ENCODE results near the gene SSBP3.

DNA sequence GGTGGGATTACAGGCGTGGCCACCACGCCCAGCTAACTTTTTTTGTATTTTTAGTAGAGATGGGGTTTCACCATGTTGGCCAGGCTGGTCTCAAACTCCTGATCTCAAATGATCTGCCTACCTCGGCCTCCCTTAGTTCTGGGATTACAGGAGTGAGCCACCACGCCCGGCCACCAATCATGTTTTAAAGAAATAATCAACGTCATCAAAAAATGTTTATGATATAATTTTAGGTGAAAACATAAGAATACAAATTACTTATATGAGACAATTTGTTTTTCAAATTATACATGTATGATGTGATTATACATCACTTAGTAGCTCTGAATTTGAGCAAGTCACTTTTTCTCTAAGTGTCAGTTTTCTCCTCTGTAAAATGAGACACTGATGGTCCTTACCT lies 31.6 kb upstream of the SSBP3 start:
- TF ChIP-seq POLR2A (IDR thresholded peaks at IDR 0.05) (no peak), EP300 (IDR thresholded peaks at IDR 0.05) (no peak), POLR2AphosphoS5 (IDR thresholded peaks at IDR 0.05) (no peak)
- TF ChIP-seq, protein P1, sequence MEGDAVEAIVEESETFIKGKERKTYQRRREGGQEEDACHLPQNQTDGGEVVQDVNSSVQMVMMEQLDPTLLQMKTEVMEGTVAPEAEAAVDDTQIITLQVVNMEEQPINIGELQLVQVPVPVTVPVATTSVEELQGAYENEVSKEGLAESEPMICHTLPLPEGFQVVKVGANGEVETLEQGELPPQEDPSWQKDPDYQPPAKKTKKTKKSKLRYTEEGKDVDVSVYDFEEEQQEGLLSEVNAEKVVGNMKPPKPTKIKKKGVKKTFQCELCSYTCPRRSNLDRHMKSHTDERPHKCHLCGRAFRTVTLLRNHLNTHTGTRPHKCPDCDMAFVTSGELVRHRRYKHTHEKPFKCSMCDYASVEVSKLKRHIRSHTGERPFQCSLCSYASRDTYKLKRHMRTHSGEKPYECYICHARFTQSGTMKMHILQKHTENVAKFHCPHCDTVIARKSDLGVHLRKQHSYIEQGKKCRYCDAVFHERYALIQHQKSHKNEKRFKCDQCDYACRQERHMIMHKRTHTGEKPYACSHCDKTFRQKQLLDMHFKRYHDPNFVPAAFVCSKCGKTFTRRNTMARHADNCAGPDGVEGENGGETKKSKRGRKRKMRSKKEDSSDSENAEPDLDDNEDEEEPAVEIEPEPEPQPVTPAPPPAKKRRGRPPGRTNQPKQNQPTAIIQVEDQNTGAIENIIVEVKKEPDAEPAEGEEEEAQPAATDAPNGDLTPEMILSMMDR (IDR thresholded peaks at IDR 0.05): no peak

All from suprapubic skin (tissue), 4 donors.